Measurements from ENCODE around the gene SALL4. TPM values are rescaled to one million over a fixed set of nuclear protein-coding genes. Genes with fewer than 3 reads are reported as not detected.

The SALL4 gene
- total RNA-seq, 6 donors from 2014 or later, result 0.51 to 0.69 (median 0.52) TPM; not detected in 3

- H3K27me3 ChIP-seq, result peaks cover 0 to 25% (median 14%) of the 10 kb centered on the region in 4 donors
- WGBS, 2 donors, result 1% methylated on average over 18 of the region's 18 CpGs
- no peaks in the 10 kb centered on the region for H3K9me3 ChIP-seq
- no peaks in the 10 kb centered on the region for H3K36me3 ChIP-seq
- peak overlapping the region in 3 of 4 donors; percentile 31 to 50 (median 42) for H3K4me3 ChIP-seq
- peaks cover 19 to 30% (median 19%) of the 10 kb centered on the region in 4 donors for H3K4me1 ChIP-seq
- no peak overlapping the region for H3K27ac ChIP-seq
- TF ChIP-seq POLR2A (IDR thresholded peaks at IDR 0.05), result no peak
- no peak for TF ChIP-seq EP300 (IDR thresholded peaks at IDR 0.05)
- TF ChIP-seq POLR2AphosphoS5 (IDR thresholded peaks at IDR 0.05), result no peak
- TF ChIP-seq CTCF (IDR thresholded peaks at IDR 0.05), result no peak
- ATAC-seq (ENCODE audit: low FRiP score in 2 of 2), result peak in 1 of 2 donors; percentile 51
- no peak for DNase-seq
These were observed 1.5 kb downstream of the SALL4 start for GRCh38 chr20:51800872-51801121.

- Histone ChIP-seq H3K27ac (no peak overlapping the region), H3K27me3 (peaks cover 0 to 25% (median 14%) of the 10 kb centered on the region in 4 donors), H3K4me3 (peak overlapping the region in 3 of 4 donors; percentile 31 to 50 (median 42)), H3K36me3 (no peaks in the 10 kb centered on the region), H3K4me1 (peaks cover 19 to 30% (median 19%) of the 10 kb centered on the region in 4 donors), H3K9me3 (no peaks in the 10 kb centered on the region)
- WGBS, 2 donors, result 1 to 4% methylated on average over 10 to 31 of the region's 44 CpGs
- TF ChIP-seq CTCF (IDR thresholded peaks at IDR 0.05) (peak; percentile 45 to 71 (median 67)), EP300 (IDR thresholded peaks at IDR 0.05) (no peak), POLR2AphosphoS5 (IDR thresholded peaks at IDR 0.05) (no peak), POLR2A (IDR thresholded peaks at IDR 0.05) (no peak)
- DNase-seq, result peak; percentile 62 to 95
- peak; percentile 81 to 82 for ATAC-seq (ENCODE audit: low FRiP score in 2 of 2)
These were observed 2.1 kb downstream of the SALL4 start for GRCh38 chr20:51800060-51800871.

- ATAC-seq (ENCODE audit: low FRiP score in 2 of 2) (no peak), DNase-seq (no peak)
- no peak overlapping the region for H3K4me3 ChIP-seq
- no peak for TF ChIP-seq CTCF (IDR thresholded peaks at IDR 0.05)
- TF ChIP-seq EP300 (IDR thresholded peaks at IDR 0.05), result no peak
- no peak for TF ChIP-seq POLR2AphosphoS5 (IDR thresholded peaks at IDR 0.05)
- no peak for TF ChIP-seq POLR2A (IDR thresholded peaks at IDR 0.05)
- H3K4me1 ChIP-seq, result peaks cover 19 to 30% (median 19%) of the 10 kb centered on the region in 4 donors
- H3K36me3 ChIP-seq, result no peaks in the 10 kb centered on the region
- no peaks in the 10 kb centered on the region for H3K9me3 ChIP-seq
- no peak overlapping the region for H3K27ac ChIP-seq
- WGBS, 2 donors, result 24 to 37% methylated on average over 10 of the region's 10 CpGs
- peaks cover 0 to 25% (median 14%) of the 10 kb centered on the region in 4 donors for H3K27me3 ChIP-seq
These were observed 2.9 kb downstream of the SALL4 start for GRCh38 chr20:51799401-51799860.

GRCh38 chr20:51797357-51798025 is 4.8 kb downstream of the SALL4 start:
- no peaks in the 10 kb centered on the region for H3K36me3 ChIP-seq
- no peak overlapping the region for H3K4me3 ChIP-seq
- H3K27me3 ChIP-seq, result peaks cover 0 to 23% (median 14%) of the 10 kb centered on the region in 4 donors
- H3K4me1 ChIP-seq, result peaks cover 19 to 30% (median 19%) of the 10 kb centered on the region in 4 donors
- ATAC-seq (ENCODE audit: low FRiP score in 2 of 2) (no peak), DNase-seq (no peak)
- WGBS, 2 donors, result 40 to 48% methylated on average over 3 of the region's 3 CpGs
- H3K9me3 ChIP-seq, result no peaks in the 10 kb centered on the region
- TF ChIP-seq EP300 (IDR thresholded peaks at IDR 0.05) (no peak), POLR2A (IDR thresholded peaks at IDR 0.05) (no peak), CTCF (IDR thresholded peaks at IDR 0.05) (no peak), POLR2AphosphoS5 (IDR thresholded peaks at IDR 0.05) (no peak)
- no peak overlapping the region for H3K27ac ChIP-seq

All from upper lobe of left lung (tissue), 6 donors.